HG02610 (cell line): ENCODE measurements around the gene GRB7.
"Not testable (repeated sequence)": the region's sequence is repeated elsewhere in the genome, so short reads cannot be mapped to it uniquely, and the experiment has no call there.

Experiments
- ATAC-seq: cut with Tn5 transposase; IDR thresholded peaks from one replicate; pipeline ENCODE4 v1.9.1; 2021; ENCODE audit warnings: mild to moderate bottlenecking, moderate library complexity; ENCODE audit not compliant: unreplicated experiment

GRB7 gene

GRCh38 chr17:39709319-39709997, 28.3 kb upstream of the GRB7 start:
- ATAC-seq, result no peak

- no peak for ATAC-seq
These were observed 27.5 kb upstream of the GRB7 start for GRCh38 chr17:39709998-39710964.

DNA sequence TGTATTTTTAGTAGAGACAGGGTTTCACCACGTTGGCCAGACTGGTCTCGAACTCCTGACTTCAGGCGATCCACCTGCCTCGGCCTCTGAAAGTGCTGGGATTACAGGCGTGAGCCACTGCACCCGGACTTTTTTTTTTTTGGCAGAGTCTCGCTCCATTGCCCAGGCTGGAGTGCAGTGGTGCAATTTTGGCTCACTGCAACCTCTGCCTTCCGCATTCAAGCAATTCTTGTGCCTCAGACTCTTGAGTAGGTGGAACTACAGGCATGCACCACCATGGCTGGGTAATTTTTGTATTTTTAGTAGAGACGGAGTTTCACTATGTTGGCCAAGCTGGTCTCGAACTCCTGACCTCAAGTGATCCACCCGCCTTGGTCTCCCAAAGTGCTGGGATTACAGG, 26.7 kb upstream of the GRB7 start:
- ATAC-seq, result not testable (repeated sequence)

DNA sequence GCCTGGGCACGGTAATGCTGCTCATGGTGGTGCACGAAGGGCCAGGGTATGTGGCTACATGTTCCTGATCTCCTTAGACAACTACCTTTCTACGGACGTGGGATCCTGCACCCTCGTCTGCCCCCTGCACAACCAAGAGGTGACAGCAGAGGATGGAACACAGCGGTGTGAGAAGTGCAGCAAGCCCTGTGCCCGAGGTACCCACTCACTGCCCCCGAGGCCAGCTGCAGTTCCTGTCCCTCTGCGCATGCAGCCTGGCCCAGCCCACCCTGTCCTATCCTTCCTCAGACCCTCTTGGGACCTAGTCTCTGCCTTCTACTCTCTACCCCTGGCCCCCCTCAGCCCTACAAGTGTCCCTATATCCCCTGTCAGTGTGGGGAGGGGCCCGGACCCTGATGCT, 25.9 kb upstream of the GRB7 start:
- no peak for ATAC-seq

DNA sequence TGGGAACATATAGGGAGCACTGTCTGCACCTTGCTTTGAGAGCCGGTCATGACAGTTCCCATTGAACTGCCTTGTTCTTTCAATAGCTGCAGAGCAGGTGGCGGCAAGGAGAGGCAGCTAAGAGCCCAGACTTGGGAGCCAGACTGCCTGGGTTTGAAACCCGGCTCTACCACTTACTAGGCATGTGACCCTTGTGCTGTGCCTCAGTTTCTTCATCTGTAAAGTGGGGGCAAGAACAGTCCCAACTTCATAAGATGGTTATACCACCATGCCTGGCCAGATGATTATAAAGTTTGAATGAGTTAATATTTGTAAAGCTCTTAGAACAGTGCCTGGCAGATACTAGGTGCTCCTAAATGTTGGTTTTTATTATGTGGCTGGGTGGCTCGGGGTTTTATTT, 23.5 kb upstream of the GRB7 start:
- ATAC-seq, result no peak

- no peak for ATAC-seq
These were observed 22.2 kb upstream of the GRB7 start for GRCh38 chr17:39715375-39716072.

DNA sequence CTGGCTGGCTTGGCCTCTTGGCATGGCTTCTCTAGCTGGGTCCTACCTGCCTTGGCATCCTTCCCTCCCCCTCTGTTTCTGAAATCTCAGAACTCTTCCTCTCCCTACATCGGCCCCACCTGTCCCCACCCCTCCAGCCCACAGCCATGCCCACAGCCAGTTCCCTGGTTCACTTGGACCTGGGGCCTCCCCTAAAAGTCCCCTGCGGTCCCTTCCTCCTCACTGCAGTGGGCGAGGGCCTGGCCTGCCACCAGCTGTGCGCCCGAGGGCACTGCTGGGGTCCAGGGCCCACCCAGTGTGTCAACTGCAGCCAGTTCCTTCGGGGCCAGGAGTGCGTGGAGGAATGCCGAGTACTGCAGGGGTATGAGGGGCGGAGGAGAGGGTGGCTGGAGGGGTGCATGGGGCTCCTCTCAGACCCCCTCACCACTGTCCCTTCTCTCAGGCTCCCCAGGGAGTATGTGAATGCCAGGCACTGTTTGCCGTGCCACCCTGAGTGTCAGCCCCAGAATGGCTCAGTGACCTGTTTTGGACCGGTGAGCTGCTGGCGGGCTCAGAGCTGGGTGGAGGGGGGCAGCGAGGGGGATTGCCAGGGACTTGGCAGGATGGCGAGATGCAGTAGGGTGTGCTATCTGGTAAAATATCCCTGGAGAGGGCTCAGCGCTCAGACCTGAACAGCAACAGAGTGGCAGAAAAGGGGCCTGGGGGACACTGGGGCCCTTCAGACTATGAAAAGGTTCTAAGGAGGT, 21.5 kb upstream of the GRB7 start:
- no peak for ATAC-seq

- ATAC-seq, result no peak
These were observed 20.7 kb upstream of the GRB7 start for GRCh38 chr17:39716879-39717536.

DNA sequence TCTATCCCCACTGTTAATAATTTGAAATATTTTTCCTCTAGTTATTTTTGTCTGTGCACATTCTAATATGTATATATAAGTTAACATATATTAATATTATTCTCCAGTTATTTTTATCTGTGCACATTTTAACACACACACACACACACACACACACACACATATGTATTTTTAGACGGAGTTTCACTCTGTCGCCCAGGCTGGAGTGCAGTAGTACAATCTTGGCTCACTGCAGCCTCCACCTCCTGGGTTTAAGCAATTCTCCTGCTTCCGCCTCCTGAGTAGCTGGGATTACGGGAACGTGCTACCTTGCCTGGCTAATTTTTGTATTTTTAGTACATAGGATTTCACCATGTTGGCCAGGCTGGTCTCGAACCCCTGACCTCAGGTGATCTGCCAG, 20.1 kb upstream of the GRB7 start:
- no peak for ATAC-seq

GRCh38 chr17:39719563-39720355, 18.0 kb upstream of the GRB7 start:
- no peak for ATAC-seq

- ATAC-seq, result no peak
These were observed 15.6 kb upstream of the GRB7 start for GRCh38 chr17:39722104-39722503.

DNA sequence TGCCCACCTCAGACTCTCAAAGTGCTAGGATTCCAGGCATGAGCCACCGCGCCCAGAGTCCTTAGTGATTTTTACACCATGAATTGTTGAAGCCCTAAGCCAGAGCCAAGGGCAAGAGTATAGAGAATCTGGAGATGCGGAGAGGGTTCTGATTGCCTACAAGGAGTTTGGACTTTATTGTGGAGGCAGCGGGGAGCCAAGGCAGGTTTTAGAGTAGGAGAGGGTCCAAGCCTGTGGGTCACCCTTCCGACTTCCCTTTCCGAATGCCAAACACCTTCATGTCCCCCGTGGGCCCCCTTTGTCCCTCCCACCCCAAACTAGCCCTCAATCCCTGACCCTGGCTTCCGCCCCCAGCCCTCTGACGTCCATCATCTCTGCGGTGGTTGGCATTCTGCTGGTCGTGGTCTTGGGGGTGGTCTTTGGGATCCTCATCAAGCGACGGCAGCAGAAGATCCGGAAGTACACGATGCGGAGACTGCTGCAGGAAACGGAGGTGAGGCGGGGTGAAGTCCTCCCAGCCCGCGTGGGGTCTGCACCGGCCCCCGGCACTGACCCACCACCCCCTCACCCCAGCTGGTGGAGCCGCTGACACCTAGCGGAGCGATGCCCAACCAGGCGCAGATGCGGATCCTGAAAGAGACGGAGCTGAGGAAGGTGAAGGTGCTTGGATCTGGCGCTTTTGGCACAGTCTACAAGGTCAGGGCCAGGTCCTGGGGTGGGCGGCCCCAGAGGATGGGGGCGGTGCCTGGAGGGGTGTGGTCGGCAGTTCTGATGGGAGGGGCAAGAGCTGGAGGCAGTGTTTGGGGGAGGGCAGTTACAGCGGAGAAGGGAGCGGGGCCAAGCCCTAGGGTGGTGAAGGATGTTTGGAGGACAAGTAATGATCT, 14.5 kb upstream of the GRB7 start:
- ATAC-seq, result no peak

DNA sequence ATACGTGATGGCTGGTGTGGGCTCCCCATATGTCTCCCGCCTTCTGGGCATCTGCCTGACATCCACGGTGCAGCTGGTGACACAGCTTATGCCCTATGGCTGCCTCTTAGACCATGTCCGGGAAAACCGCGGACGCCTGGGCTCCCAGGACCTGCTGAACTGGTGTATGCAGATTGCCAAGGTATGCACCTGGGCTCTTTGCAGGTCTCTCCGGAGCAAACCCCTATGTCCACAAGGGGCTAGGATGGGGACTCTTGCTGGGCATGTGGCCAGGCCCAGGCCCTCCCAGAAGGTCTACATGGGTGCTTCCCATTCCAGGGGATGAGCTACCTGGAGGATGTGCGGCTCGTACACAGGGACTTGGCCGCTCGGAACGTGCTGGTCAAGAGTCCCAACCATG, 13.0 kb upstream of the GRB7 start:
- ATAC-seq, result no peak

DNA sequence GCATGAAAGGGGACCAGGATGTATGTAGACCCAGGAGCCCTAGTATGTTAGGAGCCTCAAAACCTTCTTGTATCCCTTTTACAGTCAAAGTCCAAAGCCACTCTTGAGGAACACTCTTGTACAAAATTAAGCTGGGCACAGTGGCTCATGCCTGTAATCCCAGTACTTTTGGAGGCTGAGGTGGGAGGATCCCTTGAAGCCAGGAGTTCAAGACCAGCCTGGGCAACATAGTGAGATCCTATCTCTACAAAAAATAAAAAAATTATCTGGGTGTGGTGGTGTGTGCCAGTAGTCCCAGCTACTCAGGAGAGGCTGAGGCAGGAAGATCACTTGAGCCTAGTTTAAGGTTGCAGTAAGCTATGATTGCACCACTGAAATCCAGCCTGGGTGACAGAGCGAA, 11.8 kb upstream of the GRB7 start:
- not testable (repeated sequence) for ATAC-seq

GRCh38 chr17:39726617-39727016, 11.1 kb upstream of the GRB7 start:
- no peak for ATAC-seq

- no peak for ATAC-seq
These were observed 10.2 kb upstream of the GRB7 start for GRCh38 chr17:39727556-39727955.

- no peak for ATAC-seq
These were observed 8.4 kb upstream of the GRB7 start for GRCh38 chr17:39729280-39729851.
